Chondrocyte (in vitro differentiated cells): Measurements from ENCODE around the gene MISP3. TPM values are rescaled to one million over a fixed set of nuclear protein-coding genes. Genes with fewer than 3 reads are reported as not detected.
"Not testable (repeated sequence)": the region's sequence is repeated elsewhere in the genome, so short reads cannot be mapped to it uniquely, and the experiment has no call there.

Experiments
- DNase-seq: peaks from one replicate; pipeline ENCODE4 v3.0.0; 2021; ENCODE audit warnings: mixed read lengths, low spot score
- H3K27ac Mint-ChIP-seq: one replicate; pipeline ENCODE4 v1.8.0; 2021; ENCODE audit warnings: mild to moderate bottlenecking, moderate library complexity, mixed read lengths; ENCODE audit not compliant: unreplicated experiment
- H3K27me3 Mint-ChIP-seq: 2 replicates; pipeline ENCODE4 v1.8.0; 2021; ENCODE audit warnings: low read depth, mixed read lengths
- H3K36me3 Mint-ChIP-seq: 2 replicates; pipeline ENCODE4 v1.8.0; 2021; ENCODE audit warnings: low read depth, mixed read lengths
- H3K4me1 Mint-ChIP-seq: 2 replicates; pipeline ENCODE4 v1.8.0; 2021; ENCODE audit warnings: low read depth, mild to moderate bottlenecking, mixed read lengths
- H3K4me3 Mint-ChIP-seq: one replicate; pipeline ENCODE4 v1.8.0; 2021; ENCODE audit warnings: mild to moderate bottlenecking, moderate library complexity, mixed read lengths; ENCODE audit not compliant: unreplicated experiment
- H3K9me3 Mint-ChIP-seq: 2 replicates; pipeline ENCODE4 v1.8.0; 2021; ENCODE audit warnings: low read depth, mixed read lengths
- CTCF ChIP-seq: fragments of 200-600 bp; sonication (generic); IDR thresholded peaks from 2 replicates; pipeline ENCODE4 v1.5.0; 2021; ENCODE audit warnings: antibody characterized with exemption, mild to moderate bottlenecking, moderate library complexity
- long read RNA-seq: library from polyadenylated mRNA; stranded (forward); transcript quantifications from one replicate; pipeline ENCODE4 v2.0.0, GENCODE V29; 2021
- total RNA-seq: library from RNA; stranded (reverse); gene quantifications from 3 replicates; pipeline ENCODE4 v1.2.1, GENCODE V29; 2021

The MISP3 gene
- total RNA-seq = 1.00 to 3.7 TPM (median 2.0 TPM) in 3 replicates
- long read RNA-seq, partial matches to known transcripts = 1 of 4 reads
- long read RNA-seq, other reads (novel, unspliced or antisense) = 0 of 4 reads

DNA sequence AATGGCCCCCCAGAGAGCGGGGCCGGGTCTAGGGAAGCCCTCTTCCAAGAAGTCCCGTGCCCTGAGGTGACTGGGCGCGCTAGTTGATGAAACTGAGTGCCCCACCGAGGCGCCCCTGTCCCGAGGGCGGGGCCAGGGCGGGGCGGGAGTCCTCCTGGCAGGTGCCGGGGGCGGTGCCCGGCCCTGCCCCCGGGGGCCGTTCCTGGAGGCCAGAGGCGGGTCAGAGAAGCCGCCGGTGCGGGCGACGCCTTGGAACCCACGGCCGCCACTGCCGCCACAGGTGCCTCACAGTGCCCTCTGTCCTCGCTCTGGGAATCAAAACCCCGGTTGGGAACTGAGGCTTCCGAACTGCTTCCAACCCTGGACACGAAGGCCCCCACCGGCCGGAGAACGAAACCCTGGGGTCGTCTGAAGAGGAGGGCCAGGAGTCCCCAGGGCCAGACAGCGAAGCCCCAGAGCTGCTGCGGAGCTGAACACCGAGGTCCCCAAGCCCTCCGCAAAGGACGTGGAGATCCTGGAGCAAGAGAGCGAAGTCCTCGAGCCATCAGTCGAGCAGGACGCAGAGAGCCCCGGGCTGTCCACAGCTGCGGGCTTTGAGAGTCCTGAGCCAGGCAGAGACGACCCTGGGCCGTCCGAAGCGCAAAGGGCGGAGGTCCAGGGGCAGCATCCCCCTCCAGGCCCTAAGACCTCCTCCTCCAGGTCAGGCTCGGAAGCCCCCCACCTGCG, at the start of gene MISP3:
Gene MISP3 (plus strand): TSS at position 252 of the 726 bp plus-strand sequence. CDS start 524 bp downstream, outside the sequence.
- no peaks in the 10 kb centered on the region for H3K9me3 Mint-ChIP-seq
- H3K4me3 Mint-ChIP-seq = peak within 1 kb of the TSS; percentile 98
- H3K27ac Mint-ChIP-seq = peak within 1 kb of the TSS; percentile 54
- no peak for DNase-seq
- peaks cover 18% of the 10 kb centered on the region for H3K4me1 Mint-ChIP-seq
- TF ChIP-seq CTCF = no peak
- no peaks in the 10 kb centered on the region for H3K27me3 Mint-ChIP-seq
- H3K36me3 Mint-ChIP-seq = no peaks in the 10 kb centered on the region

DNA sequence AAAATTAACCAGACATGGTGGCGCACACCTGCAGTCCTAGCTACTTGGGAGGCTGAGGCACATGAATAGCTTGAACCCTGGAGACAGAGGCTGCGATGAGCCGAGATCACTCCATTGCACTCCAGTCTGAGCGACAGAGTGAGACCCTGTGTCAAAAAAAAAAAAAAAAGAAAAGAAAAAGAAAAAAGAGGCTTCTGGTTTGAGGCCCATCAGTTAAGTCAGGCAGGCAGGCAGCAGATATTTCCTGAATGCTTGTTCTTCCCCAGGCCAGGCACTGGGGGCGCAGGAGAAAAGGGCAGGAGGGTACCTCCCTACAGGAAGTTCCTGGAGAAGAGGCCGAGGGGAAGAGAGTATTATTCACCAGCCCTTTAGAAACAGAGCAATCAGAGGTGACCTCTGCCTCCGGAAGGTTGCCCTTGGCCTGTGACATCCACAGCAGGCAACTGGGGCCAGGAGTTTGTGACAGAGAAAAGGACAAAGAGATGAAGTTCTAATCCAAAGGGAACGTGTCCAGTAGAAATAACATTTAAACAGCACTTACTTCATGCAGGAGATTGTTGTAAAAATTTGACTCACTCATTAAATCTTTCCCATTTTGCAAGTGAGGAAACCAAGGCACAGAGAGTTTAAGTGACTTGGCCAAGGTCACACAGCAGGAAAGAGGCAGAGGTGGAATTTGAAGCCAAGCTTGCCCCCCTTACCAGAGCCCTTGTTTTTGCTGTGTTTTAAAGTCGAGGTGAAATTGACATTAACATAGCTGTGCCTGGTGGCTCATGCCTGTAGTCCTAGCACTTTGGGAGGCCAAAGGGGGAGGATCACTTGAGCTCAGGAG, 49.0 kb upstream of the MISP3 start:
- H3K4me3 Mint-ChIP-seq = no peak overlapping the region
- H3K36me3 Mint-ChIP-seq = no peaks in the 10 kb centered on the region
- H3K4me1 Mint-ChIP-seq = peaks cover 6% of the 10 kb centered on the region
- peak; percentile 72 for TF ChIP-seq CTCF
- H3K27ac Mint-ChIP-seq = peak overlapping the region; percentile 62
- H3K27me3 Mint-ChIP-seq = peaks cover 4% of the 10 kb centered on the region
- no peaks in the 10 kb centered on the region for H3K9me3 Mint-ChIP-seq
- no peak for DNase-seq

DNA sequence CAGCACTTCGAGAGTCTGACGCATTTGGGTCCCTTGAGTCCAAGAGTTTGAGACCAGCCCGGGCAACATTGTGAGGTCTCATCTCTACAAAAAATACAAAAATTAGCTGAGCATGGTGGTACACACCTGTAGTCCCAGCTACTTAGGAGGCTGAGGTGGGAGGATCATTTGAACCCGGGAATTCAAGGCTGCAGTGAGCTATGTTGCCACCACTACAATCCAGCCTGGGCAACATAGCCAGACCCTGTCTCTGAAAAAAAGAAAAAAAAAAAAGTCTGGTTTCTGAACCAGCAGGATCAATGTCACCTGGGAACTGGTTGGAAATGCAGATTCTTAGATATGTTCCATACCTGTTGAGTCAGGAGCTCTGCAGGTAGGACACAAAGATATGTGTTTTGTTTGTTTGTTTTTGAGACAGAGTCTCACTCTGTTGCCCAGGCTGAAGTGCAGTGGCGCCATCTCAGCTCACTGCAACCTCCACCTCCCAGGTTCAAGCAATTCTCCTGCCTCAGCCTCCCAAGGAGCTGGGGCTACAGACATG, 45.9 kb upstream of the MISP3 start:
- H3K4me3 Mint-ChIP-seq, H3K36me3 Mint-ChIP-seq, H3K27me3 Mint-ChIP-seq, DNase-seq, H3K27ac Mint-ChIP-seq, H3K9me3 Mint-ChIP-seq: not testable (repeated sequence)
- peaks cover 10% of the 10 kb centered on the region for H3K4me1 Mint-ChIP-seq

- no peak for TF ChIP-seq CTCF
- Mint-ChIP-seq H3K4me3 (no peak within 1 kb of the TSS), H3K9me3 (no peaks in the 10 kb centered on the region), H3K27me3 (peaks cover 4% of the 10 kb centered on the region), H3K4me1 (peaks cover 10% of the 10 kb centered on the region), H3K36me3 (no peaks in the 10 kb centered on the region), H3K27ac (no peak within 1 kb of the TSS)
- no peak for DNase-seq
These were observed 44.6 kb upstream of the MISP3 start, which contains the start of gene RLN3 for GRCh38 chr19:14027856-14028450. RLN3 (plus strand) TSS chr19:14028148; CDS start chr19:14028205, 57 bp downstream.

- no peak overlapping the region for H3K4me3 Mint-ChIP-seq
- H3K9me3 Mint-ChIP-seq = no peaks in the 10 kb centered on the region
- TF ChIP-seq CTCF = no peak
- no peak overlapping the region for H3K27ac Mint-ChIP-seq
- peaks cover 5% of the 10 kb centered on the region for H3K4me1 Mint-ChIP-seq
- H3K27me3 Mint-ChIP-seq = peaks cover 4% of the 10 kb centered on the region
- DNase-seq = no peak
- no peaks in the 10 kb centered on the region for H3K36me3 Mint-ChIP-seq
These were observed 43.7 kb upstream of the MISP3 start for GRCh38 chr19:14028901-14029300.
